Cardiac septum (tissue), 1 donor: ENCODE results near the gene WDR45B. TPM values are rescaled to one million over a fixed set of nuclear protein-coding genes. Genes with fewer than 3 reads are reported as not detected.

ENCODE experiments used
- DNase-seq: peaks from one replicate; pipeline ENCODE4 v3.0.0-alpha.2; 2020; ENCODE audit warnings: low spot score
- intact Hi-C: fragments of 100-400 bp; cut with DNase I; formaldehyde crosslinking; loops from one replicate; pipeline ENCODE4 v1.14.0; 2022
- total RNA-seq: library from RNA; stranded (reverse); fragmentation: NEBNext Ultra II Directional; extraction: Animal tissue kit (Norgen Biotek cat#: 25700); gene quantifications from one replicate; pipeline ENCODE4 v1.2.1, GENCODE V29; 2021
- donor health status: DM: no; HTN: no; CAD: no.

WDR45B gene
- total RNA-seq, 1 donor from 2014 or later = 45.4 TPM

GRCh38 chr17:82639628-82640027 is 8.6 kb downstream of the WDR45B start:
- intact Hi-C loops = no loop called here

GRCh38 chr17:82638183-82638773 is 10.0 kb downstream of the WDR45B start:
- no peak for DNase-seq
- intact Hi-C loops = no loop called here

More at GRCh38 chr17:82639628-82640027, 8.6 kb downstream of the WDR45B start:
- no peak for DNase-seq

- intact Hi-C loops = no loop called here
- no peak for DNase-seq
Observed at GRCh38 chr17:82636626-82637598, 11.3 kb downstream of the WDR45B start.

GRCh38 chr17:82633343-82633742 is 14.9 kb downstream of the WDR45B start:
- DNase-seq = no peak
- intact Hi-C loops = no loop called here

- intact Hi-C loops = no loop called here
Observed at GRCh38 chr17:82632451-82632850, 15.8 kb downstream of the WDR45B start.

GRCh38 chr17:82631544-82631943 is 16.7 kb downstream of the WDR45B start:
- no peak for DNase-seq
- intact Hi-C loops = no loop called here

More at GRCh38 chr17:82632451-82632850, 15.8 kb downstream of the WDR45B start:
- no peak for DNase-seq

DNA sequence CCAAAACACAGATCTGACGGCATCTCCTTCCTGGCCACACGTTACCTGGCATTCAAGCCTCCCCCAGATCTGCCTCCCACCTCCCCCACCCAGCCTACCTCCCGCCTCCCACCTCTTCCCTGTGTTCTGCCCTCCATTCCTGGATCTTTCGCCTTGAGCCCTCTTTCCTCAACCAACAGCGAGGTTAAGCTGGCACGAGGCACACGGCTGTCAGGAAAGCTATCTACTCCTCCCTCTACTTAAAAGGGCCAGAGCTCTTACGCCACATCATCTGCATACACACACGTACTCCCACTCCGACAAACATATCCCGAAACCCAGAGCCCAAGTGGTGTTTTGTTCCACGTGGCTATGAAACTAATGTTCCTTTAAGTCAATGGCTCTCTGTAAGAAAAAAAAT is 18.0 kb downstream of the WDR45B start:
- intact Hi-C loops = no loop called here
- DNase-seq = no peak

- DNase-seq = no peak
Observed at GRCh38 chr17:82629748-82630147, 18.5 kb downstream of the WDR45B start.

GRCh38 chr17:82627405-82627804 is 20.8 kb downstream of the WDR45B start:
- DNase-seq = no peak
- intact Hi-C loops = no loop called here

More at GRCh38 chr17:82629748-82630147, 18.5 kb downstream of the WDR45B start:
- intact Hi-C loops = no loop called here

DNA sequence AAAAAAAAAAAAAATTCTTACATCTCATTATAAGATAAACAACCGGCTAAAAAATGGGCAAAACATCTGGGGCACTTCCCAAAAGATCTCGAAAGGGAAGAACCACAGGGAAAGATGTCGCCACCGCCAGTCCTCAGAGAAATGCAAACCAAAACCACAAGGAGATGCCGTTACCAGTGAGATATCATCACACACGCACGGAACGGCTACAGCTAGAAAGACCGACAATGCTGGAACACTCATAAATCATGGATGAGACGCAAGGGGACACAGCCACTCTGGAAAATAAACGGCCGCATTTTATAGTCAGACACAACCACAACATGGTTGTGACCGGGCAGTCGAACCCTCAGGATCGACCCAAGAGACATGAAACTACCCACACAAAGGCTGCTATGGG is 24.5 kb downstream of the WDR45B start:
- DNase-seq = no peak
- intact Hi-C loops = no loop called here

- intact Hi-C loops = no loop called here
- no peak for DNase-seq
Observed at GRCh38 chr17:82619641-82620040, 28.6 kb downstream of the WDR45B start.

GRCh38 chr17:82619211-82619610 is 29.0 kb downstream of the WDR45B start:
- no peak for DNase-seq
- intact Hi-C loops = no loop called here

GRCh38 chr17:82616021-82616711 is 32.1 kb downstream of the WDR45B start:
- intact Hi-C loops = no loop called here
- DNase-seq = no peak

DNA sequence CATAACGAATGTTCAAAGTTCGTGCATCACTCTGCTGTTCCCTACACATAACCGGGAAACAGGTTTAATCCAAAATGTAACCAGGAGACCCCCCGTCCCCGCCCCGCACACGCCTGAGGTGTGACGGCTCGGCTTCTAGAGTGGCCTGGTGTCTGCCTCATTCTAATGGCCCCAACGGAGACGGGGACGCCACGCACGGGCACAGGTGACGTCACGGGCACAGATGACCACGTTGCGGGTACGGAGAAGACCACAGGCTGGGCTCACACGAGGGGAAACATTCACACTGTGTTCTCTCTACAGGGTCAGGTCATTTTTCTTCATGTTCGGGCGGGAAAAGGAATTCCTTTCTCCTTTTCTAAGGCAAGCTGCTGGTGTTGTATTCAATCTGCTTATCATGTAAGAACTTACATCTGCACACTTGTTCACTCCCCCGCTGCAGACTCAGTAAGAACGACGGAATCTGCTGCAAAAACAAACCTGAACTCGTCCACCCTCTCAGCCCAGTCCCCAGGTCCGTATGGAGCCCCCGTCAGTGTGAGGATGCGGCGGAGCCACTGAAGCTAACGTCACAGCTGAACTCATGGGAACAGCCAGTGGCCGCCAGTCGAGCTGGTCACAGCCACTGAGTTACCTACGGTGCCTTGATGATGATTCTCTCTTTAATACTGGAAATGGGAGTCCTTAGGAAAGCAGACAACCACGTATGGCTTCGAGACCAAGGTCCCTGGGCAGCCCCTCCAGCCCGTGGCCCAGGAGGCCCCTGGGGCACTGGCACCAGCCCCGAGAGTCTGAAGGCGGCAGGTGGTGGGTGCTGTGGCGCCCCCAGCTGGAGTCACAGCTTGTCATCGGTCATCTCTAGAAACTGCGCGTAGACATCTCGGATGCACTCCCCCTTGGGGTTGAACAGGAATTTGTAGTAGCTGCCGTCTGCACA is 32.9 kb downstream of the WDR45B start:
- intact Hi-C loops = no loop called here
- DNase-seq = no peak

- intact Hi-C loops = no loop called here
- DNase-seq = no peak
Observed at GRCh38 chr17:82614095-82614631, 34.1 kb downstream of the WDR45B start.

GRCh38 chr17:82613283-82614094 is 34.8 kb downstream of the WDR45B start:
- no peak for DNase-seq
- intact Hi-C loops = no loop called here

GRCh38 chr17:82611140-82612058 is 36.8 kb downstream of the WDR45B start:
- intact Hi-C loops = no loop called here
- no peak for DNase-seq
